Liver (tissue), 9 donors: ENCODE data around the gene THSD4. TPM values are rescaled to one million over a fixed set of nuclear protein-coding genes. Genes with fewer than 3 reads are reported as not detected.

Experiments
- DNase-seq: peaks from one replicate; pipeline ENCODE4 v3.0.0-alpha.2; 2017; ENCODE audit warnings: low spot score
- H3K27ac ChIP-seq, 2 donors: one replicate each; pipeline ENCODE4 v1.7.0; 2013; ENCODE audit warnings: inconsistent platforms in 2 of 2, low read length in 2 of 2, control low read depth in 1 of 2, low read depth in 1 of 2, mild to moderate bottlenecking in 1 of 2
- H3K27me3 ChIP-seq, 4 donors: one replicate each; pipeline versions ENCODE4 v1.6.1 to v1.7.0; 2013; ENCODE audit warnings: low read length in 3 of 4, inconsistent platforms in 1 of 4, mild to moderate bottlenecking in 1 of 4, moderate library complexity in 1 of 4; ENCODE audit not compliant: control insufficient read depth in 4 of 4, insufficient read depth in 4 of 4
- H3K36me3 ChIP-seq, 4 donors: one replicate each; pipeline versions ENCODE4 v1.6.1 to v1.7.0; 2013; ENCODE audit warnings: low read length in 3 of 4, mild to moderate bottlenecking in 3 of 4, low read depth in 1 of 4, moderate library complexity in 1 of 4; ENCODE audit not compliant: control insufficient read depth in 4 of 4, insufficient read depth in 3 of 4
- H3K4me1 ChIP-seq, 4 donors: one replicate each; pipeline versions ENCODE4 v1.6.1 to v1.7.0; 2013; ENCODE audit warnings: low read length in 3 of 4, mild to moderate bottlenecking in 3 of 4, moderate library complexity in 1 of 4; ENCODE audit not compliant: control insufficient read depth in 4 of 4, insufficient read depth in 4 of 4
- H3K4me3 ChIP-seq, 3 donors: one replicate each; pipeline versions ENCODE4 v1.6.1 to v1.7.0; 2013; ENCODE audit warnings: low read length in 3 of 3, control low read depth in 1 of 3, low read depth in 1 of 3, mild to moderate bottlenecking in 1 of 3
- H3K9ac ChIP-seq, 2 donors: one replicate each; pipeline ENCODE4 v1.7.0; 2013; ENCODE audit warnings: low read length in 2 of 2, mild to moderate bottlenecking in 2 of 2, moderate library complexity in 2 of 2, control low read depth in 1 of 2, low read depth in 1 of 2
- H3K9me3 ChIP-seq, 4 donors: one replicate each; pipeline versions ENCODE4 v1.6.1 to v1.7.0; 2013; ENCODE audit warnings: low read length in 3 of 4; ENCODE audit not compliant: control insufficient read depth in 4 of 4
- EGR1 ChIP-seq, 2 donors: IDR thresholded peaks; 2 replicates each; pipeline ENCODE4 v1.6.1; 2016 to 2018; ENCODE audit warnings: antibody characterized with exemption in 2 of 2, low read depth in 2 of 2
- FOXA1 ChIP-seq: IDR thresholded peaks from 2 replicates; pipeline ENCODE4 v1.6.1; 2016; ENCODE audit warnings: antibody characterized with exemption
- FOXA2 ChIP-seq: IDR thresholded peaks from 2 replicates; pipeline ENCODE4 v1.6.1; 2016; ENCODE audit warnings: antibody characterized with exemption
- GABPA ChIP-seq, 2 donors: IDR thresholded peaks in 1 of 2; conservative IDR thresholded peaks in 1 of 2; 2 replicates each; pipeline ENCODE4 v1.6.1; 2016; ENCODE audit warnings: antibody characterized with exemption in 2 of 2, mild to moderate bottlenecking in 1 of 2, moderate library complexity in 1 of 2
- HNF4A ChIP-seq, 2 donors: conservative IDR thresholded peaks; 2 replicates each; pipeline ENCODE4 v1.6.1; 2016; ENCODE audit warnings: antibody characterized with exemption in 2 of 2, mild to moderate bottlenecking in 2 of 2
- HNF4G ChIP-seq: IDR thresholded peaks from 2 replicates; pipeline ENCODE4 v1.6.1; 2016; ENCODE audit warnings: antibody characterized with exemption
- JUND ChIP-seq, 2 donors: IDR thresholded peaks; 2 replicates each; pipeline ENCODE4 v1.6.1; 2016; ENCODE audit warnings: antibody characterized with exemption in 2 of 2
- NR2F2 ChIP-seq: IDR thresholded peaks from 2 replicates; pipeline ENCODE4 v1.6.1; 2016; ENCODE audit warnings: antibody characterized with exemption
- RAD21 ChIP-seq, 2 donors: IDR thresholded peaks; 2 replicates each; pipeline ENCODE4 v1.6.1; 2016; ENCODE audit warnings: antibody characterized with exemption in 2 of 2, mild to moderate bottlenecking in 2 of 2
- RXRA ChIP-seq, 2 donors: IDR thresholded peaks; 2 replicates each; pipeline ENCODE4 v1.6.1; 2017 to 2018; ENCODE audit warnings: antibody characterized with exemption in 2 of 2, mild to moderate bottlenecking in 1 of 2
- TAF1 ChIP-seq: conservative IDR thresholded peaks from 2 replicates; pipeline ENCODE4 v1.6.1; 2016; ENCODE audit warnings: antibody characterized with exemption, mild to moderate bottlenecking
- YY1 ChIP-seq: IDR thresholded peaks from 2 replicates; pipeline ENCODE4 v1.6.1; 2016; ENCODE audit warnings: antibody characterized with exemption, mild to moderate bottlenecking
- WGBS: extraction: QIAGEN DNeasy Blood & Tissue Kit; methylation state at CpG from one replicate; pipeline ENCODE4 v1.1.7; 2013; 5-methylcytosine and 5-hydroxymethylcytosine counted together
- polyA plus RNA-seq, 2 donors: library from polyadenylated mRNA; stranded (reverse) in 1 of 2; unstranded in 1 of 2; fragments of 200-250 nt in 1 of 2; fragments of >200 nt in 1 of 2; fragmentation: Nextera tagmentation in 1 of 2; extraction: Ambion mirVana in 1 of 2; gene quantifications; one replicate each; pipeline versions ENCODE4 v1.2.1 to v1.2.3, GENCODE V29; 2013 to 2015
- total RNA-seq, 2 donors: library from RNA; depleted of rRNA; stranded (reverse); fragments of >200 nt; gene quantifications; one replicate each; pipeline ENCODE4 v1.2.3, GENCODE V29; 2014
- TF ChIP-seq, protein P1 (sequence below): IDR thresholded peaks from 2 replicates; pipeline ENCODE4 v1.6.1; 2016; ENCODE audit warnings: antibody characterized with exemption, mild to moderate bottlenecking
- TF ChIP-seq, protein P2 (sequence below): fragments of 150-350 bp; IDR thresholded peaks from 2 replicates; pipeline ENCODE4 v1.5.1; 2017; ENCODE audit warnings: improper control_type of control experiment, low read depth, low read length; ENCODE audit not compliant: missing input control
- TF ChIP-seq, protein P3 (sequence below): IDR thresholded peaks from 2 replicates; pipeline ENCODE4 v1.6.1; 2016; ENCODE audit warnings: antibody characterized with exemption
- donor health status: healthy.
- donor health status: healthy.
- donor health status: healthy.
- donor health status: healthy.
- donor health status: healthy.

Gene THSD4
- total and polyA plus RNA-seq, 4 donors: 0.23 to 11.5 (median 1.9) TPM

DNA sequence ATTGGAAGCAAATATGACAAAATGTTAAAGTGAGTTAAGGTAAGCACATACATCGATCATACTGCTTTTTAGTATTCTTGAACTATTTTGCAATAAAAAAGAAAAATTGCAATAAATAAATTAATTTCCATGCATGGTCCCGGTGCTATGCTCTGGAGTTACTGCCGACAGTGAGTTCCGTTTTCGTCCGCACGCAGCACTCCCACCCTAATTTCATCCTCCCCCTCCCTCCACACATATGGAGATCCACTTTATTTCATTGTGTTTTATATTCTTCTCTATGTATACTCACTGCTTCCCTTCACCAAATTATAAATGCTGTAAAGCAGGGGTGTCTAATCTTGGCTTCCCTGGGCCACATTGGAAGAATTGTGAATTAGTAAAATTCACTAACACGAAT, 247.3 kb downstream of the THSD4 start (continued):
- TF ChIP-seq, protein P1, sequence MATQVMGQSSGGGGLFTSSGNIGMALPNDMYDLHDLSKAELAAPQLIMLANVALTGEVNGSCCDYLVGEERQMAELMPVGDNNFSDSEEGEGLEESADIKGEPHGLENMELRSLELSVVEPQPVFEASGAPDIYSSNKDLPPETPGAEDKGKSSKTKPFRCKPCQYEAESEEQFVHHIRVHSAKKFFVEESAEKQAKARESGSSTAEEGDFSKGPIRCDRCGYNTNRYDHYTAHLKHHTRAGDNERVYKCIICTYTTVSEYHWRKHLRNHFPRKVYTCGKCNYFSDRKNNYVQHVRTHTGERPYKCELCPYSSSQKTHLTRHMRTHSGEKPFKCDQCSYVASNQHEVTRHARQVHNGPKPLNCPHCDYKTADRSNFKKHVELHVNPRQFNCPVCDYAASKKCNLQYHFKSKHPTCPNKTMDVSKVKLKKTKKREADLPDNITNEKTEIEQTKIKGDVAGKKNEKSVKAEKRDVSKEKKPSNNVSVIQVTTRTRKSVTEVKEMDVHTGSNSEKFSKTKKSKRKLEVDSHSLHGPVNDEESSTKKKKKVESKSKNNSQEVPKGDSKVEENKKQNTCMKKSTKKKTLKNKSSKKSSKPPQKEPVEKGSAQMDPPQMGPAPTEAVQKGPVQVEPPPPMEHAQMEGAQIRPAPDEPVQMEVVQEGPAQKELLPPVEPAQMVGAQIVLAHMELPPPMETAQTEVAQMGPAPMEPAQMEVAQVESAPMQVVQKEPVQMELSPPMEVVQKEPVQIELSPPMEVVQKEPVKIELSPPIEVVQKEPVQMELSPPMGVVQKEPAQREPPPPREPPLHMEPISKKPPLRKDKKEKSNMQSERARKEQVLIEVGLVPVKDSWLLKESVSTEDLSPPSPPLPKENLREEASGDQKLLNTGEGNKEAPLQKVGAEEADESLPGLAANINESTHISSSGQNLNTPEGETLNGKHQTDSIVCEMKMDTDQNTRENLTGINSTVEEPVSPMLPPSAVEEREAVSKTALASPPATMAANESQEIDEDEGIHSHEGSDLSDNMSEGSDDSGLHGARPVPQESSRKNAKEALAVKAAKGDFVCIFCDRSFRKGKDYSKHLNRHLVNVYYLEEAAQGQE: no peak
- no peak for TF ChIP-seq TAF1

DNA sequence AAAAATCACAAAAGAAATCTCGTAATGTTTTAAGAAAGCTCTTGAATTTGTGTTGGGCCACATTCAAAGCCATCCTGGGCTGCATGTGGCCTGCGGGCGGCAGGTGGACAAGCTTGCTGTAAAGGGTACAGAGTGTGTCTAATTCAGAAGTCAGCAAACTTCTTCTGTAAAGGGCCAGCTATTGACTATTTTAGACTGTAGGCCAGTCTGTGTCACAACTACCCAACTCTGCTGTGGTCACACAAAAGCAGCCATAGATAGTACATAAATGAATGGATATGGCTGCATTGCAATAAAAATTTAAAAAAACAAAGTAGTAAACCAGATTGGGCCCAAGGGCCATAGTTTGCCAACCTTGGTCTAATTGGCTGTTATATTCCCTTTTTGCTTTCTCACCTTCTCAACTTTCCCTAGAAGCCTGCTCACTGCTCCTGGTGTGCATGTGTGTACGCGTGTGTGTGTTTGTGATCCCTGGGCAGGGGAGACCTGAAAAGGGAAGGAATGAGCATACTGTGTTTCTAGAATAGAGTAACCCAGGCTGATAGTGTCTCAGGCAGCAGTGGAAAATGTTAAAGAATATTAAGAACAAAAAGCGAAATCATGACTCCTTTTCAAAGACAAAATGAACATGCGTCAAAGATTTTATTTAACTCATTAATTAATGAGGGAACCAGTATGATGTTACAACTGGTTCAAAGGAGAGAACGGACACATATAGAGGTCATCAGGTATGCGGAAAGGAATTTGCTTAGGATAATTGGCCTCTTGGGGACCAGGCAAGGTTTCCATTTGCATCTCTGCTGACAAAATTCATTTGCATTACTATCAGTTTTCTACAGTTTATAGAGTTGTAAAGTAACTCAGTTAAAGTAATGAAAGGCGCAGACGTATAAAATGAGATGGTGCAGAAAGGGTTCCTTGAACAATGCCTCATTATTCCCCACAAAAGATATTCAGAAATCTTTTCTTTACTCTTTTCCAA, 248.0 kb downstream of the THSD4 start:
- Histone ChIP-seq H3K36me3 (no peaks in the 10 kb centered on the region), H3K27me3 (no peaks in the 10 kb centered on the region), H3K27ac (no peak overlapping the region), H3K9me3 (no peaks in the 10 kb centered on the region), H3K4me3 (no peak overlapping the region), H3K4me1 (peaks cover 0 to 6% (median 0%) of the 10 kb centered on the region in 4 donors), H3K9ac (no peak overlapping the region)
- 87% methylated on average over 11 of the region's 11 CpGs for WGBS
- TF ChIP-seq NR2F2 (no peak), FOXA1 (no peak), HNF4G (no peak), JUND (IDR thresholded peaks at IDR 0.05) (no peak), YY1 (no peak), HNF4A (conservative IDR thresholded peaks at IDR 0.05) (no peak)
- TF ChIP-seq, protein P2, sequence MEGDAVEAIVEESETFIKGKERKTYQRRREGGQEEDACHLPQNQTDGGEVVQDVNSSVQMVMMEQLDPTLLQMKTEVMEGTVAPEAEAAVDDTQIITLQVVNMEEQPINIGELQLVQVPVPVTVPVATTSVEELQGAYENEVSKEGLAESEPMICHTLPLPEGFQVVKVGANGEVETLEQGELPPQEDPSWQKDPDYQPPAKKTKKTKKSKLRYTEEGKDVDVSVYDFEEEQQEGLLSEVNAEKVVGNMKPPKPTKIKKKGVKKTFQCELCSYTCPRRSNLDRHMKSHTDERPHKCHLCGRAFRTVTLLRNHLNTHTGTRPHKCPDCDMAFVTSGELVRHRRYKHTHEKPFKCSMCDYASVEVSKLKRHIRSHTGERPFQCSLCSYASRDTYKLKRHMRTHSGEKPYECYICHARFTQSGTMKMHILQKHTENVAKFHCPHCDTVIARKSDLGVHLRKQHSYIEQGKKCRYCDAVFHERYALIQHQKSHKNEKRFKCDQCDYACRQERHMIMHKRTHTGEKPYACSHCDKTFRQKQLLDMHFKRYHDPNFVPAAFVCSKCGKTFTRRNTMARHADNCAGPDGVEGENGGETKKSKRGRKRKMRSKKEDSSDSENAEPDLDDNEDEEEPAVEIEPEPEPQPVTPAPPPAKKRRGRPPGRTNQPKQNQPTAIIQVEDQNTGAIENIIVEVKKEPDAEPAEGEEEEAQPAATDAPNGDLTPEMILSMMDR: no peak
- TF ChIP-seq, protein P3, sequence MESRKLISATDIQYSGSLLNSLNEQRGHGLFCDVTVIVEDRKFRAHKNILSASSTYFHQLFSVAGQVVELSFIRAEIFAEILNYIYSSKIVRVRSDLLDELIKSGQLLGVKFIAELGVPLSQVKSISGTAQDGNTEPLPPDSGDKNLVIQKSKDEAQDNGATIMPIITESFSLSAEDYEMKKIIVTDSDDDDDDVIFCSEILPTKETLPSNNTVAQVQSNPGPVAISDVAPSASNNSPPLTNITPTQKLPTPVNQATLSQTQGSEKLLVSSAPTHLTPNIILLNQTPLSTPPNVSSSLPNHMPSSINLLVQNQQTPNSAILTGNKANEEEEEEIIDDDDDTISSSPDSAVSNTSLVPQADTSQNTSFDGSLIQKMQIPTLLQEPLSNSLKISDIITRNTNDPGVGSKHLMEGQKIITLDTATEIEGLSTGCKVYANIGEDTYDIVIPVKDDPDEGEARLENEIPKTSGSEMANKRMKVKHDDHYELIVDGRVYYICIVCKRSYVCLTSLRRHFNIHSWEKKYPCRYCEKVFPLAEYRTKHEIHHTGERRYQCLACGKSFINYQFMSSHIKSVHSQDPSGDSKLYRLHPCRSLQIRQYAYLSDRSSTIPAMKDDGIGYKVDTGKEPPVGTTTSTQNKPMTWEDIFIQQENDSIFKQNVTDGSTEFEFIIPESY: no peak
- no peak for DNase-seq

DNA sequence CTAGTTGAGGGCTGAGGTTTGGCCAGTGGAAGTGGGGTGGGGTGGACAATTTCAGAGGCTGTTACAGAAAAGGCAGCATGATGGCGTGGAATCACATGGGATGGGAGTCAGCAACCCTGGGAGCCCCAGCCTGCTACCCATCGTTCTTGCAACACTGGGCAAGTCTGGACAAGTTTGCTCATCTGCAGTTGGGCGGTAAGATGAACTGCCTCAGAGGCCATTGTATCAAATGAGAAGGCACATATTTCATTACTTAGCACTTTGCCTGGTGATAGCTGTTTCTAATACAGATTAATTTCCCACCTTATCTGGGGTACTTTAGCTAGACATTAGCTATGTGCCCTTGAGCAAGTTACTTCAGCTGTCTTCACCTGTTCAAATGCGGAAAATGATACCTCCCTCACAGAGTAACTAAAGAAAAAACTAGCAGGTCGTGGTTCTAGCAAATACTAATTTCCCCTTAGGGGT, 248.9 kb downstream of the THSD4 start:
- DNase-seq: no peak
- Histone ChIP-seq H3K9ac (no peak overlapping the region), H3K4me3 (no peak overlapping the region), H3K27ac (no peak overlapping the region), H3K36me3 (no peaks in the 10 kb centered on the region), H3K4me1 (peaks cover 0 to 6% (median 0%) of the 10 kb centered on the region in 4 donors), H3K27me3 (no peaks in the 10 kb centered on the region), H3K9me3 (no peaks in the 10 kb centered on the region)
- 85% methylated on average over 5 of the region's 5 CpGs for WGBS
- TF ChIP-seq EGR1 (IDR thresholded peaks at IDR 0.05; ENCODE audit: low read depth in 2 of 2) (no peak), TAF1 (no peak), YY1 (no peak), GABPA (IDR thresholded peaks at IDR 0.05 in 1 of 2, conservative IDR thresholded peaks at IDR 0.05 in 1 of 2) (no peak), FOXA1 (no peak), HNF4G (no peak), FOXA2 (no peak), RXRA (IDR thresholded peaks at IDR 0.05) (no peak), RAD21 (IDR thresholded peaks at IDR 0.05) (no peak)
- TF ChIP-seq, protein P1: no peak
- TF ChIP-seq, protein P3: no peak
